GM21390 (cell line): Measurements from ENCODE around the gene DEFB125.
"Not testable (repeated sequence)": the region's sequence is repeated elsewhere in the genome, so short reads cannot be mapped to it uniquely, and the experiment has no call there.

Experiments
- ATAC-seq: cut with Tn5 transposase; IDR thresholded peaks from one replicate; pipeline ENCODE4 v1.9.1; 2021; ENCODE audit not compliant: unreplicated experiment

The DEFB125 gene

DNA sequence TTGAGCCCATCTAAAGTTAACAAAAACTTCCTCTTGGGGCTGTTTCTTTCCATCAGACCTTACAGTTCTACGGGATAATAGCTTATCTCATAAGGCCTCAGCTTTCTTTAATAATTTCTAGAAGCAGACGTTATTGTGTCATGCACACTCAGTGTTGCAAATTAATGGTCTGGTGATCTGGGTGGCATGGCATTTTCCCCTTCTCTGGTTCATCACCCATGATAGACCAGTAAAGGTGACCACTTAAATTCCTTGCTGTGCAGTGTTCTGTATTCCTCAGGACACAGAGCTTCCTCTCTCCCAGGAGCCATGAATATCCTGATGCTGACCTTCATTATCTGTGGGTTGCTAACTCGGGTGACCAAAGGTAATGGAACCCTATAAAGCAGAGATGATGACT is at the start of gene DEFB125:
Gene DEFB125 (plus strand): TSS at position 272 of the 400 bp plus-strand sequence. CDS start 38 bp downstream, at position 310.
- no peak for ATAC-seq

DNA sequence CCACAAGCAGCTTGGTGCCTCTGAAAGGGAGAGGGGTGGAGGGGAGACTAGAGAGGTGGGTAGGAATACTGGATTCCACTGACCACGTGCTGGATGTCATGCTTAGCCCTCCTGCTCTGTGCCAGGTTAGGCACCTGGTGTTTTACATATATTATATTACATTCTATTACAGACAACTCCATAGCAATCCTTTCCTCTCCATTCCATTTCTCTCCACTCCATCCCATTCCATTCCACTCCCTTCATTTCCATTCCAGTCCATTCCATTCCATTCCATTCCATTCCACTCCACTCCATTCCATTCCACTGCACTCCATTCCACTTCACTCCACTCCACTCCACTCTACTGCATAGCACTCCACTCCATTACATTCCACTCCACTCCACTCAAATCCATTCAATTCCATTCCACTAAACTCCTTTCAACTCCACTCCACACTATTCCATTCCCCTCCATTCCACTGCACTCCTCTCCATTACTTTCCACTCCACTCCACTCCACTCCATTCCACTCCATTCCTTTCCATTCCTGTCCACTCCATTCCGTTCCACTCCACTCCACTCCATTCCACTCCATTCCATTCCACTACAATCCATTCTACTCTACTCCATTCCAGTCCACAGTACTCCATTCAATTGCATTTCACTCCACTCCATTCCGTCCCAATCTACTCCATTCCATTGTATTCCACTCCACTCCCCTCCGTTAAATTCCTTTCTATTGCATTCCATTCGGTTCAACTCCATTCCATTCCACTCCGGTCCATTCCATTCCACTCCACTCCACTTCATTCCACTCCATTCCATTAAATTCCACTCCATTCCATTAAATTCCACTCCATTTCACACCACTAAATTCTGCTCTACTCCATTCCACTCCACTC is 27.2 kb upstream of the DEFB125 start:
- no peak for ATAC-seq

GRCh38 chr20:61230-61629 is 26.2 kb upstream of the DEFB125 start:
- no peak for ATAC-seq

DNA sequence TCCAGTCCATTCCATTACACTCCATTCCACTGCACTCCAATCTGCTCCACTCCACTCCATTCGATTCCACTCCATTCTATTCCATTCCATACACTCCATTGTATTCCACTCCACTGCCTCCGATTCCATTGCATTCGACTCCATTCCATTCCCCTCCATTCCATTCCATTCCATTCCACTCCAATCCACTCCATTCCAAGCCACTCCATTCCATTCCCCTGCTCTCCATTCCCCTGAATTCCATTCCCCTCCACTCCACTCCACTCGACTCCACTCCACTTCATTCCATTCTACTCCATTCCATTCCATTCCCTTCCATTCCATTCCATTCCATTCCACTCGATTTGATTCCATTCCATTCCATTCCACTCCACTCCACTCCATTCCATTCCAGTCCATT is 25.7 kb upstream of the DEFB125 start:
- no peak for ATAC-seq

- ATAC-seq = no peak
These were observed 25.0 kb upstream of the DEFB125 start for GRCh38 chr20:62487-62886.

GRCh38 chr20:64026-64603 is 23.4 kb upstream of the DEFB125 start:
- ATAC-seq = no peak

- no peak for ATAC-seq
These were observed 22.6 kb upstream of the DEFB125 start for GRCh38 chr20:64766-65322.

DNA sequence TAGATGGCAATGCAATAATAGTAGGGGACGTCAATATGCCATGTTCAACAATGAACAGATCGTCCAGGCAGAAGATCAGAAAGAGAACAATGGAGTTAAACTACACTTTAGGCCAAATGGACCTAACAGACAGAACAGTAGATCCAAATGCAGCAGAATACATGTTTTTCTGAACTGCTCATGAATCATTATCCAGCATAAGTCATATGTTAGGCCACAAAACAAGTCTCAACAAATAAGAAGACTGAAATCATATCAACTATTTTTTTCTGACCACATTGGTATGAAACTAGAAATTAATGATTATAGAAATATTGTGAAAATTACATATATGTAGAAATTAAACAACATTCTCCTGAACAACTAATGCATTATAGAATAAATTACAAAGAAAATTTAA is 10.2 kb upstream of the DEFB125 start:
- no peak for ATAC-seq

GRCh38 chr20:78338-78737 is 9.1 kb upstream of the DEFB125 start:
- ATAC-seq = no peak

GRCh38 chr20:79565-79964 is 7.9 kb upstream of the DEFB125 start:
- no peak for ATAC-seq

DNA sequence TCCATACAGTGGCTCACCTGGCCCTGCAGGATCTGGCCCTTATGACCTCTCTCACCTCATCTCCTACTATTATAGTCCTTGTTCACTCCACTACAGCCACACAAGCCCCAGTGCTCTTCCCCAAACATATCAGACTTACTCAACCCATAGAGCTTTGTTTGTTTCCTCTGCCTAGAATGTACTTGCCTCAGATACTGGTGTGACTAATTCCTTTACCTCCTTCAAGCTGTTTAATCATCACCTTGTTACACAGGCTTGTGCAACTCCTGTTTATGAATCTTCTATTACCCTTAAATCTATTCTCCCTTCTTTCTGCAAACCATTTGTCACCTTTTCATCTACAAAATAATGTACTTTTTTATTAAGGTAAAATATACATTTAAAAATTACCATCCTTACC is 3.2 kb downstream of the DEFB125 start:
- no peak for ATAC-seq

DNA sequence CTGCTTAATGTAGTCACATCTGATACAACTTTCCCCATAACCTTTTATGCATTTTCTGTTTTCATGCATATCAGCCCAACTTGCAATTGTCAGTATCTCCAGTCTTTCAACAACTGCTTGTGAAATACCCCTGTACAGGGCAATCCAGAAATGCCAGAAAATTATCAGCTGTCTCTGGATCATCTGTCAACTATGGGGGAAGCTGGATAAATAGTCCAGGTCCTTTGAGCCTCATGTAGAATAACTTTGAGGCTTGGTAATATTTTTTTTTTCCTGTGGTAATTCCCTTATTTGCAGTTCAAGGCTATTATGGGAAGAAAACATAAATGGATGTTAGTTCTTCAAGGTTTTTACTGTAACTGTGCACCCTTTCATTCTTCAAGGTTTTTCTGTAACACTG is 6.2 kb downstream of the DEFB125 start:
- ATAC-seq = no peak

- no peak for ATAC-seq
These were observed 7.7 kb downstream of the DEFB125 start for GRCh38 chr20:95215-95614.

DNA sequence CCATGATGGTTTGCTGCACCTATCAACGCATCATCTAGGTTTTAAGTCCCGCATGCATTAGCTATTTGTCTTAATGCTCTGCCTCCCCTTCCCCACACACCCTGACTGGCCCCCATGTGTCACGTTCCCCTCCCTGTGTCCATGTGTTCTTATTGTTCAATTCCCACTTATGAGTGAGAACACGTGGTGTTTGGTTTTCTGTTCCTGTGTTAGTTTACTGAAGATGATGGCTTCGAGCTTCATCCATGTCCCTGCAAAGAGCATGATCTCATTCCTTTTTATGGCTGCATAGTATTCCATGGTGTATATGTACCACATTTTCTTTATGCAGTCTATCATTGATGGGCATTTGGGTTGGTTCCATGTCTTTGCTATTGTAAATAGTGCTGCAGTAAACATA is 10.2 kb downstream of the DEFB125 start:
- ATAC-seq = not testable (repeated sequence)

DNA sequence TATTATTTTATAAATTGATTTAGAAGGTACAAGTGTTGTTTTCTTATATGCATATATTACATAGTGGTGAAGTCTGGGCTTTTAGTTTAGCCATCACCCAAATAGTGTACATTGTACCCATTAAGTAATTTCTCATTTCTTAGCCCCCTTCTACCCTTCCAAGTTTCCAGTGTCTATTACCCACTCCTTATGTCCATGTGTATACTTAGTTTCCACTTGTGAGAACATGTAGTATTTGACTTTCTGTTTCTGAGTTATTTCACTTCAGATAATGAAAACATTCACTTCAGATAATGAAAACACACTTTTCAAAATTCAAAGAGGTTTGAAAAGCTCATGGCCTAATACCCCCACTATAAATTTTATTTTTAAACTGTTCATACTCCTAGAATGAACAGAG is 14.5 kb downstream of the DEFB125 start:
- no peak for ATAC-seq

DNA sequence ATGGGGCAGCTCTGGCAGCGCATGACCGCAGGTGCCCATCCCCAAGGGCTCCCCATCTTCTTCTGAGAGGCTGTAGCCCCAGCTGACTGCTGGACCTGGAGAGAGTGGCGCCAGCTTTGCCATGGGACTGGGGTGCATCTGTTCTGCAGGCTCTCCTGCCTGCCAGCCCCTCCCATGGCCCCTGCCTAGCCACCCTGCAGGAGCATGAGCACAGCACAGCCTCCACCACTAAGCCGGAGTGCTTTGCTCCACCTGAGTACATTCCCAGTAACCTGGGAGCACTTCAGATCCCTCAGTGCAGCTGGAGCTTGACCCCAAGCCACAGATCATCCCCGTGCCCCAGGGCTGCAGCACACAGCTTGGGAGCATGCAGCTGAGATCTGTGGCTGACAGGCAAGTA is 16.0 kb downstream of the DEFB125 start:
- no peak for ATAC-seq

DNA sequence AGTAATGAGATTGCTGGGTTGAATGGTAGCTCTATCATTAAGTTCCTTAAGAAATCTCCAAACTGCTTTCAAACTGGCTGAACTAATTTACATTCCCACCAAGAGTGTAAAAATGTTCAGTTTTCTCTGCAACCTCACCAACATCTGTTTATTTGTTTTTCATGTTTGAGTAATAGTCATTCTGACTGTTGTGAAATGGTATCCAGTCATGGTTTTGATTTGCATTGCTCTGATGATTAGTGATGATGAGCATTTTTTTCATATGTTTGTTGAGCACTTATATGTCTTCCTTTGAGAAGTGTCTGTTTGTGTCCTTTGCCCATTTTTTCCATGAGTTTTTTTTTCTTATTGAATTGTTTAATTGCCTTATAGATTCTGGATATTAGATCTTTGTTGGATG is 24.9 kb downstream of the DEFB125 start:
- ATAC-seq = no peak

- no peak for ATAC-seq
These were observed 30.0 kb downstream of the DEFB125 start for GRCh38 chr20:117518-117917.

- not testable (repeated sequence) for ATAC-seq
These were observed 42.4 kb downstream of the DEFB125 start for GRCh38 chr20:129786-130323.

- ATAC-seq = no peak
These were observed 50.4 kb downstream of the DEFB125 start for GRCh38 chr20:137668-138490.

GRCh38 chr20:142290-142689 is 54.8 kb downstream of the DEFB125 start, which contains the start of gene DEFB126:
Gene DEFB126, plus strand, starts transcription at chr20:142590. Its CDS starts 39 bp downstream, at chr20:142629.
- ATAC-seq = no peak
